Keratinocyte (primary cell): Measurements from ENCODE around the gene CREB3L2. TPM values are rescaled to one million over a fixed set of nuclear protein-coding genes. Genes with fewer than 3 reads are reported as not detected.
"Not testable (repeated sequence)": the region's sequence is repeated elsewhere in the genome, so short reads cannot be mapped to it uniquely, and the experiment has no call there.

Experiments used
- DNase-seq: peaks from one replicate; pipeline ENCODE4 v3.0.0-alpha.2; 2011; ENCODE audit warnings: low read depth, missing footprints, low spot score
- FAIRE-seq: peaks from 2 replicates; lab custom pipeline; 2011; peaks lifted over from hg19 to GRCh38; lab: Jason Lieb, UNC
- H2AFZ ChIP-seq: 2 replicates; pipeline ENCODE4 v1.6.0; 2012; ENCODE audit warnings: low read length, control low read depth, inconsistent platforms; ENCODE audit not compliant: control insufficient read depth
- H3K27ac ChIP-seq: 2 replicates; pipeline ENCODE4 v1.5.1; 2011; ENCODE audit warnings: low read length; ENCODE audit not compliant: control insufficient read depth, insufficient read depth
- H3K27me3 ChIP-seq: 3 replicates; pipeline ENCODE4 v1.6.0; 2011; ENCODE audit warnings: low read length; ENCODE audit not compliant: control insufficient read depth, insufficient read depth; ENCODE audit errors: extremely low read depth
- H3K36me3 ChIP-seq, 2 experiments: 2 replicates in 1 of 2; 3 replicates in 1 of 2; pipeline ENCODE4 v1.5.1; 2011; ENCODE audit warnings: low read length in 2 of 2, mild to moderate bottlenecking in 1 of 2; ENCODE audit not compliant: control insufficient read depth in 2 of 2, insufficient read depth in 2 of 2; ENCODE audit errors: extremely low read depth in 1 of 2
- H3K4me1 ChIP-seq: 3 replicates; pipeline ENCODE4 v1.5.1; 2011; ENCODE audit warnings: low read length; ENCODE audit not compliant: control insufficient read depth, insufficient read depth; ENCODE audit errors: extremely low read depth
- H3K4me2 ChIP-seq: 3 replicates; pipeline ENCODE4 v1.6.0; 2011; ENCODE audit warnings: low read depth, low read length; ENCODE audit not compliant: control insufficient read depth, insufficient read depth; ENCODE audit errors: extremely low read depth
- H3K4me3 ChIP-seq, 3 experiments: fragments of 200-600 bp in 1 of 3; sonication (generic) in 1 of 3; 2 replicates in 2 of 3; 3 replicates in 1 of 3; pipeline ENCODE4 v1.5.1; 2011 to 2016; ENCODE audit warnings: low read length in 3 of 3, mild to moderate bottlenecking in 3 of 3, control low read depth in 2 of 3, inconsistent platforms in 1 of 3, low read depth in 1 of 3, mixed read lengths in 1 of 3, mixed run types in 1 of 3, moderate library complexity in 1 of 3; ENCODE audit not compliant: control insufficient read depth in 2 of 3, insufficient read depth in 2 of 3; ENCODE audit errors: extremely low read depth in 1 of 3
- H3K79me2 ChIP-seq: 2 replicates; pipeline ENCODE4 v1.6.0; 2012; ENCODE audit warnings: low read length; ENCODE audit not compliant: control insufficient read depth, insufficient read depth
- H3K9ac ChIP-seq: 3 replicates; pipeline ENCODE4 v1.6.0; 2011; ENCODE audit warnings: low read length; ENCODE audit not compliant: control insufficient read depth, insufficient read depth; ENCODE audit errors: extremely low read depth
- H3K9me1 ChIP-seq: 3 replicates; pipeline ENCODE4 v1.6.0; 2011; ENCODE audit warnings: low read length; ENCODE audit not compliant: control insufficient read depth, insufficient read depth; ENCODE audit errors: extremely low read depth
- H3K9me3 ChIP-seq: 2 replicates; pipeline ENCODE4 v1.5.1; 2012; ENCODE audit warnings: low read depth, low read length; ENCODE audit not compliant: control insufficient read depth
- H4K20me1 ChIP-seq: 3 replicates; pipeline ENCODE4 v1.6.0; 2011; ENCODE audit warnings: low read length; ENCODE audit not compliant: control insufficient read depth, insufficient read depth; ENCODE audit errors: extremely low read depth
- EZH2 ChIP-seq: IDR thresholded peaks from one replicate; pipeline ENCODE4 v1.6.1; 2012; ENCODE audit warnings: inconsistent platforms, mild to moderate bottlenecking, low read length, moderate library complexity
- dilution Hi-C: fragments of 300-500 bp; cut with MboI; formaldehyde crosslinking; loops from one replicate; pipeline ENCODE4 v1.7.0; 2020; ENCODE audit warnings: low sequenced_read_pairs; ENCODE audit not compliant: extremely low pct_ligation_motif_present
- polyA plus RNA-seq, 5 experiments: library from polyadenylated mRNA; depleted of rRNA in 3 of 5; stranded (reverse) in 3 of 5; stranded (forward) in 1 of 5; unstranded in 1 of 5; fragments of >200 nt; gene quantifications; 1 replicate in 1 of 5; 2 replicates in 3 of 5; 3 replicates in 1 of 5; pipeline versions ENCODE4 v1.2.1 to v1.2.3, GENCODE V29; 2011 to 2012; ENCODE audit warnings: missing spikeins in 2 of 5, low read depth in 1 of 5, low replicate concordance in 1 of 5
- TF ChIP-seq, protein P1 (sequence below), 3 experiments: IDR thresholded peaks in 1 of 3; conservative IDR thresholded peaks in 1 of 3; optimal IDR thresholded peaks in 1 of 3; 2 replicates in 2 of 3; 3 replicates in 1 of 3; pipeline versions ENCODE3 to v1.5.1; 2011; ENCODE audit warnings: low read length in 3 of 3, mild to moderate bottlenecking in 3 of 3, moderate library complexity in 2 of 3, control low read depth in 1 of 3, inconsistent platforms in 1 of 3; ENCODE audit not compliant: insufficient read depth in 2 of 3; ENCODE audit errors: extremely low read depth in 1 of 3

Gene CREB3L2
- polyA plus RNA-seq, 1 donor (not counting 4 experiments of a cell fraction or from before 2014, with no cell fraction given) = 12.8 TPM

DNA sequence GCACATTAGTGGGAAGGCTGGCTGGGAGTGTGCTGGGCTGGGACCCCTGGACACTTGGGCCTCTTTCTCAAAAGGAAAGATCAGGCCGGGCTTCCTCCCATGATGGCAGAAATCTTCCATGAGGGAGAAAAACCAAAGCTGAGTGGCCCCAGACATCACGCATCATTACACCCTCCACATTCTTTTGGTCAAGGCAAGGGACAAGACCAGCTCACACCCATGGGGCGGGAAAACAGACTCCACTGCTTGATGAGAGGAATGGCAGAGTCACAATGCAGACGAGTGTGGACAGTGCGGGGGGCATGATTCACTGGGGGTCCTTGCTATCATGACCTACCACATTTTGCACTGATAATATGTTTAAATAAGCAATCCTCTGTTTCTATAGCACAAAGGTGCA, 73.3 kb downstream of the CREB3L2 start:
- TF ChIP-seq, protein P1, sequence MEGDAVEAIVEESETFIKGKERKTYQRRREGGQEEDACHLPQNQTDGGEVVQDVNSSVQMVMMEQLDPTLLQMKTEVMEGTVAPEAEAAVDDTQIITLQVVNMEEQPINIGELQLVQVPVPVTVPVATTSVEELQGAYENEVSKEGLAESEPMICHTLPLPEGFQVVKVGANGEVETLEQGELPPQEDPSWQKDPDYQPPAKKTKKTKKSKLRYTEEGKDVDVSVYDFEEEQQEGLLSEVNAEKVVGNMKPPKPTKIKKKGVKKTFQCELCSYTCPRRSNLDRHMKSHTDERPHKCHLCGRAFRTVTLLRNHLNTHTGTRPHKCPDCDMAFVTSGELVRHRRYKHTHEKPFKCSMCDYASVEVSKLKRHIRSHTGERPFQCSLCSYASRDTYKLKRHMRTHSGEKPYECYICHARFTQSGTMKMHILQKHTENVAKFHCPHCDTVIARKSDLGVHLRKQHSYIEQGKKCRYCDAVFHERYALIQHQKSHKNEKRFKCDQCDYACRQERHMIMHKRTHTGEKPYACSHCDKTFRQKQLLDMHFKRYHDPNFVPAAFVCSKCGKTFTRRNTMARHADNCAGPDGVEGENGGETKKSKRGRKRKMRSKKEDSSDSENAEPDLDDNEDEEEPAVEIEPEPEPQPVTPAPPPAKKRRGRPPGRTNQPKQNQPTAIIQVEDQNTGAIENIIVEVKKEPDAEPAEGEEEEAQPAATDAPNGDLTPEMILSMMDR (optimal IDR thresholded peaks at IDR 0.05 in 1 of 3, IDR thresholded peaks at IDR 0.05 in 1 of 3, conservative IDR thresholded peaks at IDR 0.05 in 1 of 3; ENCODE audit: extremely low read depth in 1 of 3, insufficient read depth in 2 of 3, low read length in 3 of 3) = no peak
- no peak for TF ChIP-seq EZH2
- Histone ChIP-seq H3K4me2 (no peak overlapping the region), H3K27ac (no peak overlapping the region), H3K79me2 (peaks cover 14% of the 10 kb centered on the region), H2AFZ (no peak overlapping the region), H3K9me1 (peaks cover under 1% of the 10 kb centered on the region), H3K36me3 (peaks cover 0 to 3% of the 10 kb centered on the region in 2 experiments), H3K4me1 (peaks cover 20% of the 10 kb centered on the region), H3K4me3 (no peak overlapping the region), H3K9ac (no peak overlapping the region), H4K20me1 (no peaks in the 10 kb centered on the region), H3K27me3 (no peaks in the 10 kb centered on the region), H3K9me3 (no peaks in the 10 kb centered on the region)
- no peak for DNase-seq
- no peak for FAIRE-seq
- dilution Hi-C loops = no loop called here

DNA sequence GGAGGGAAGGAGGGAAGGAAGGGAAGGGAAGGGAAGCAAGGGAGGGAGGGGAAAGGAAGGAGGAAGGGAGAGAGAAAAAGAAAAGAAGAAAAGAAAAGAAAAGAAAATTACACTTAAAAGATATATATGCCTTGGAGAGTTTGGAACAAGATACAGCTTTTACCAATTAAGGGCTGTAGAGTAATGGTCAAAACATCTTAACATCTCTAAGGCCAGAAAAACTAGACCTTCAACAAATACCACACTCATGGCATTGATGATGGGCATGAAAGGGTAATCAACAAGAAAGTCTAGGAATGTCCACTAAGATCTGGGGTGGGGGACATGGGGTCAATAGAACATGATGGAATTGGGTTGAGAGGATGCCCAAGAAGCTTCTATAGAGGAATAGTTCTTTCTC, 74.5 kb downstream of the CREB3L2 start:
- no peak overlapping the region for H3K9ac ChIP-seq
- peaks cover 0 to 3% of the 10 kb centered on the region in 2 experiments for H3K36me3 ChIP-seq
- no peaks in the 10 kb centered on the region for H3K9me1 ChIP-seq
- peaks cover 10% of the 10 kb centered on the region for H3K79me2 ChIP-seq
- no peak for DNase-seq
- no peaks in the 10 kb centered on the region for H4K20me1 ChIP-seq
- FAIRE-seq = no peak
- H3K4me2 ChIP-seq = no peak overlapping the region
- H3K27me3 ChIP-seq = no peaks in the 10 kb centered on the region
- H3K9me3 ChIP-seq = no peaks in the 10 kb centered on the region
- no peak overlapping the region for H3K4me3 ChIP-seq
- H2AFZ ChIP-seq = no peak overlapping the region
- H3K4me1 ChIP-seq = peaks cover 8% of the 10 kb centered on the region
- dilution Hi-C loops = no loop called here
- TF ChIP-seq, protein P1 (optimal IDR thresholded peaks at IDR 0.05 in 1 of 3, IDR thresholded peaks at IDR 0.05 in 1 of 3, conservative IDR thresholded peaks at IDR 0.05 in 1 of 3; ENCODE audit: extremely low read depth in 1 of 3, insufficient read depth in 2 of 3, low read length in 3 of 3) = no peak
- no peak for TF ChIP-seq EZH2
- no peak overlapping the region for H3K27ac ChIP-seq

DNA sequence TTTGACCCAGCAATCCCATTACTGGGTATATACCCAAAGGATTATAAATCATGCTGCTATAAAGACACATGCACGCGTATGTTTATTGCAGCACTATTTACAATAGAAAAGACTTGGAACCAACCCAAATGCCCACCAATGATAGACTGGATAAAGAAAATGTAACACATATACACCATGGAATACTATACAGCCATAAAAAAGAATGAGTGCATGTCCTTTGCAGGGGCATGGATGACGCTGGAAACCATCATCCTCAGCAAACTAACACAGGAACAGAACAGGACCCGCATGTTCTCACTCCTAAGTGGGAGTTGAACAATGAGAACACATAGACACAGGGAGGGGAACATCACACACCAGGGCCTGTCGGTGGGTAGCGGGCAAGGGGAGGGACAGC, 75.7 kb downstream of the CREB3L2 start:
- H3K27ac ChIP-seq, DNase-seq, FAIRE-seq, H3K4me2 ChIP-seq, H3K4me1 ChIP-seq, H3K9me1 ChIP-seq, H3K9ac ChIP-seq, H3K27me3 ChIP-seq, H3K4me3 ChIP-seq, H3K36me3 ChIP-seq, dilution Hi-C loops, H4K20me1 ChIP-seq, H3K9me3 ChIP-seq, H2AFZ ChIP-seq: not testable (repeated sequence)
- peaks cover 11% of the 10 kb centered on the region for H3K79me2 ChIP-seq
